HG02840 (cell line): ENCODE data around the gene ATP5MC3.
A peak's percentile ranks its signal among the peaks of the same experiment; 100 is the strongest.
"Not testable (repeated sequence)": the region's sequence is repeated elsewhere in the genome, so short reads cannot be mapped to it uniquely, and the experiment has no call there.

ENCODE experiments used
- ATAC-seq: cut with Tn5 transposase; IDR thresholded peaks from one replicate; pipeline ENCODE4 v1.9.1; 2021; ENCODE audit warnings: mild to moderate bottlenecking, moderate library complexity, moderate number of reproducible peaks; ENCODE audit not compliant: unreplicated experiment, low FRiP score

ATP5MC3 gene

DNA sequence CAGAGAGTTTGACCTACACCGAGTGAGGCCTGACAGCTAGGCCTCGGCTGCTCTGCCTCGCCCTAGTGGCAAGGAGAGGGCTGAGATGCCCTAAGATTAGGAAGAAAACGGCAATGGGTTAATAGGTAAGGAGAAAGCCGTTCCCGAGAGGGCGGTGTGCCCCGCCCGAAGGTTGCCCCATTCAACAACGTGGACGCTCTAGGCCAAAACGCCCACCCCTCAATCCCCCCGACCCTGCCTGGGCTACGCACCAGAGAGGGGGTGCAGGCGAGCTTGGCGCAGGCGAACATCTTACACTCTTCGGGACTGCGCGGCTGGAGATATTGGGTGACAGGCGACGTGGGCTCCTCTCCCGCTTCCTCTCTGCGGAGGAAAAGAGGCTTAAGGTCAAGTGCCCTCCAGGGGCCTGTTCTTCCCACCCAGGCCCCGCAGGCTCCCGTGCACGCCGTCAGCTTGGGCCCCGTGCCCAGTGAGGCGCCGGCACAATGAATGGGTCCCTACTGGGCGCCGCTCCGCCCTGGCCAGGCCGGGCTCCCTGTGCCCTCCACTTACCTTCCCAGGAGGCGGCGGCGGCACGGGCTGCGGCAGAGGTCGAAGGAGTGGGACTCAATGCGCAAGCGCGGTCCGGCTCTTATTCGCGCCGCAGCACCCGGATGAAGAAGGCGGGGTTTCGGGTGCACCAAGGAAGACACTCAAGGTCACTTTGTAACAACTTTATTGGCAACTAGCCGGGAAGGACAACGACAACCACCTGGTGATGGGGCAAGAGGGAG is at the start of gene ATP5MC3:
Gene ATP5MC3 (minus strand): TSS at position 607 of the 773 bp plus-strand sequence. CDS start 317 bp downstream, at position 290.
- ATAC-seq: peak; percentile 90

DNA sequence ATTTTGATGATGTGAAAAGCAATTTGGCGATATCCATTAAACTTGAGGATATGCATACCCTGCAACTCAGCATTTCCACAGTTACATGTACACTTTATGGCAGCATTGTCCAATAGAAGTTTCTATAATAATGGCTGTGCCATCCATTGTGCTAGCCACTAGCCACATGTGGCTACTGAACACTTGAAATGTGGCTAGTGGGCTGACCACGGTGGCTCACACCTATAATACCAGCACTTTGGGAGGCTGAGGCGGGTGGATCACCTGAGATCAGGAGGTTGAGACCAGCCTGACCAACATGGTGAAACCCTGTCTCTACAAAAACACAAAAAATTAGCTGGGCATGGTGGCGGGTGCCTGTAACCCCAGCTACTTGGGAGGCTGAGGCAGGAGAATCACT is 47.1 kb upstream of the ATP5MC3 start:
- ATAC-seq: not testable (repeated sequence)

GRCh38 chr2:175228179-175228578 is 46.7 kb upstream of the ATP5MC3 start:
- ATAC-seq: no peak

DNA sequence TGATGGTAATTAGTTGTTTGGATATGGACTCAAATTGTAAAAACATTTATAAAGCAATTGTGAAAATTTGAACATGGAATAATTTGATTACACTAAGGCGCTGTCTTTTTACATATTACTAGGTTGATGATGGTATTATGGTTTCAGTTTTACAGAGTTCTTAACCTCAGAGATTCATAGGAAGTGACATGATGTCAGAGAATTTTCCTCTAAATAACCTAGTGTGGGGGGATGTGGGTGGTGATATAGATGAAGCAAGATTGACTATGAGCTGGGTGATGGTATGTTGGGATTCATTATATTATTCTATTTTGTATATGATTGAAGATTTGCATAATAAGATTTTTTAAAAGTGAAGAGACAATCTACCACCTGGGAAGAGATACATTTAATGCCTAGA is 45.9 kb upstream of the ATP5MC3 start:
- ATAC-seq: no peak

GRCh38 chr2:175220075-175220474 is 38.6 kb upstream of the ATP5MC3 start:
- ATAC-seq: no peak

DNA sequence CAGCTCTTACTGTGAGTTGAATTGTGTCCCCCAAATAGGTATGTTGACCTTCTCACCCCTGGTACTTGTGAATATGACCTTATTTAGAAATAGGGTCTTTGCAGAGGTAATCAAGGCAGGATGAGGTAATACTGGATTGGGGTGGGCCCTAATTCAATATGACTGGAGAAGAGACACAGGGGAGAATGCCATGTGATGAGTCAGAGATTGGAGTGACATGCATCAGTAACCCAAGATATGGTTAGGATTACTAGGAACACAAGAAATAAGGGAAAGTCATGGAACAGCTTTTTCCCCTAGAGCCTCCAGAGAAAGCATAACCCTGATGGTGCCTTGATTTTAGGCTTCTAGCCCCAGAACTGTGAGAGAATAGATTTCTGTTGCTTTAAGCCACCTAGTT is 37.0 kb upstream of the ATP5MC3 start:
- ATAC-seq: no peak

DNA sequence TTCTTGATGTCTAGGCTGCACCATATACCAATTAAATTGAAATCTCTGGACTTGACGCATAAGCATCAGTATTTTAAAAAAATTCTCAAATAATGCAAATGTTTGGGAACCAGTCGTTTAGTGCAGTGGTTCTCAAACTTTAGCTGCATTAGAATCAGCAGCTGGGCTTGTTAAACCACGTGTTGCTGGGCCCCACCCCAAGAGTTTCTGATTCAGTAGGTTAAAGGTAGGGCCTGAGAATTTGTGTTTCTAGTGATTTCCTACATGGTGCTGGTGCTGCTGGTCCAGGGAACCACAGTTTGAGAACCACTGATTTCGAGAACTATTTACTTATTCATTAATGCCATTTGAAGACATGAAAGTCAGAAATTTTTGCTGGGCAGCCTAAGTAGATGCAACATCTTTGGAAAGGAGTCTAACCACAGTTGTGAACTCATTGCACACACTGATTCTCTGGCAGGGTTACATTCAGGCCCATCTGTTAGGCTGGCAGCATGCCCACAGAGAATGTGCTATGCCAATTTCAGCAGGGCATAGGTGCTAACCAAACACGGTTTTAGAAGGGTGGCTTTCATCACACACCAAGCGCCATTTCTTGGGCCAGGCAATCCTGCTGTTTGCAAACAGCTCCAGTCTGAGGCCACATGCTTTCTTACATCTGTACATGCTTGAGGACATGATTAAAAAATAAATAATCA is 26.4 kb upstream of the ATP5MC3 start:
- no peak for ATAC-seq

DNA sequence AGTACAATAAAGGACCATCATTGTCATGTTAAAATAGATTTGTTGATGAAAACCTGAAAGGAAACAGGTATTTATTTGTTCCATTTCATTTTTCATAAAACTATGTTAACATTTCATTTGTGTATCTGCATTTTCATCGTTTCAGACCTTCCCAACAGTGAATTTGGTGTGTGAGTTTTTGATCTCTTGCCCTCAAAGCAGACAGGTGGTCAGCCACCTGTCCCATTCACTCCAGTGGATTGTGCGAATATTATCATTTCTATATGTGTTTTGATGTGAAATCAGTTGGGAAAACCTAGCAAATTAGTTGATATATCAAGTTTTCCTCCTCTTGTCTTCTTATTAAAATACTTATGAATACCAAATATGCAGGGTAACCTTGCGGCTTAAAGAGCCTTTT is 25.4 kb upstream of the ATP5MC3 start:
- no peak for ATAC-seq

GRCh38 chr2:175205523-175205922 is 24.0 kb upstream of the ATP5MC3 start:
- ATAC-seq: no peak

GRCh38 chr2:175203621-175204496 is 22.3 kb upstream of the ATP5MC3 start:
- peak; percentile 71 for ATAC-seq

DNA sequence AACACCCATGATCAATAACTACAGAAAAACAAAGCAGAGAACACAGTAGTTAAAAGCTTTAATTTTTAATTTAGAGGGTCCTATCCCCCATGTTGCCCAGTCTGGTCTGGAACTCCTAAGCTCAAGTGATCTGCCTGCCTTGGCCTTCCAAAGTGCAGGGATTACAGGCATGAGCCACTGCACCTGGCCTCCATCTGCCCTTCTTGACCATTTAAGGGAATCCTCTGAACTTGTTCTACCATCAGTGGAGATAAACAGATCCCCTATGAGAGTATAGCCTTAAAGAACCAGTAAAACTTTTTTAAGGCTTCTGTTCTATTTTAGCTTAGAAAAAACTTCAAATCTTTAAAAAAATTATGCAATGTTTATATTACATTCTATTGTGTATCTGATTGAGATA is 13.5 kb upstream of the ATP5MC3 start:
- ATAC-seq: no peak

DNA sequence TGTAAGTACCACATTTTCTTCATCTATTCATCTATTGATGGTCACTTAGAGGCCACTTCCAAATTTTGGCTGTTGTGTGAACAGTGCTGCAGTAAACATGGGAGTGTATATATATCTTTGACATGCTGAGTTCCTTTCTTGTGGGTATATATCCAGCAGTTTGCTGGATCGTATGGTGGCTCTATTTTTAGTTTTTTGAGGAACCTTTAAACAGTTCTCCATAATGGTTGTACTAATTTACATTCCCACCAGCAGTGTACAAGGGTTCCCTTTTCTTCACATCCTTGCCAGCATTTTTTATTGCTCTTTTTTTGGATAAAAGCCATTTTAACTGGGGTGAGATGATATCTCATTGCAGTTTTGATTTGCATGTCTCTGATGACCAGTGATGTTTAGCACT is 7.3 kb upstream of the ATP5MC3 start:
- no peak for ATAC-seq

- no peak for ATAC-seq
Observed at GRCh38 chr2:175187378-175187777, 5.9 kb upstream of the ATP5MC3 start.

DNA sequence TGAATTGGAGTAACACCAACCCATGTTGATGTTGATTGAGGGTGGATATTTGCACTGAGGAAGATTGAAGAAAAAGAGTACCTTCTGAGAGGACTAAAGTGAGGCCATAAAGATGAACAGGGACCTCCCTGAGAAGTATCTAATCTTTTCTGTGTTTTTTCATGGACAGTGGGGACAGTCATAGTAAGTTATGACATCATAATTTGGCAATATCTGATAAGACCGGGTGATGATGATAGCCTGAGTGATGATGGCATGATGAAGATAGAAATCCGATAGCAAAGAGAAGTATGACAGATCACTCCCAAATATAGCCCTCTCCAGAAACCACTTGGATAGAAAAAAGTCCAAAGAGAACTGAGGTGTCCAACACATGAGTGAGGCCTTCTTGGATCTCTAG is 2.2 kb upstream of the ATP5MC3 start:
- ATAC-seq: no peak

GRCh38 chr2:175181877-175182308 is 383 bp upstream of the ATP5MC3 start:
- no peak for ATAC-seq

GRCh38 chr2:175180701-175181103 is 808 bp downstream of the ATP5MC3 start:
- peak; percentile 39 for ATAC-seq

- no peak for ATAC-seq
Observed at GRCh38 chr2:175176624-175177023, 4.9 kb downstream of the ATP5MC3 start.

DNA sequence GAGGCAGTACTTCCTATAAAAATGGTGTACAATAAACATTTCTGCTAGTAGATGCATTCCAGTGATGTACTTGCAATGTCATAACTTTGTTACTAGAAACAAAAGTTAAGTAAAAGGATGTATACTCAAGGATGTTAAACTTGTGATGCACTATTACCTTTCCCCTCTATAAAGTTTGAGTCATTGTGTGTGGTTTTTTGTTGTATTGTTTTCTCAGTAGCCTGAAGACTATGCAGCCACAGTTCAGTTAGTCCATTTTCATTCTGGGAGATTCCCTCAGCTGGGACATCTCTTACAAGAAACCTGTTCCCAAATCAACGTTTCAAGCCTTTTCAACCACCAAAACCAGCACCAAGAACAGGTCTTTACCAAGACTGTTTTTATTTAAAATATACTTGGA is 5.6 kb downstream of the ATP5MC3 start:
- no peak for ATAC-seq

- no peak for ATAC-seq
Observed at GRCh38 chr2:175175320-175175719, 6.2 kb downstream of the ATP5MC3 start.

- ATAC-seq: no peak
Observed at GRCh38 chr2:175170659-175171304, 10.7 kb downstream of the ATP5MC3 start.
